Measurements from ENCODE around the gene IRF1. TPM values are rescaled to one million over a fixed set of nuclear protein-coding genes. Genes with fewer than 3 reads are reported as not detected.

IRF1 gene
- total RNA-seq, 4 donors from 2014 or later = 5.5 to 20.6 (median 8.4) TPM

GRCh38 chr5:132501629-132501956, 11.0 kb upstream of the IRF1 start:
- no peak overlapping the region for H3K4me3 ChIP-seq
- no peaks in the 10 kb centered on the region for H3K9me3 ChIP-seq
- DNase-seq (no peak), ATAC-seq (no peak)
- intact Hi-C loops (cut with DNase I; ENCODE audit: low total_unique reads) (loop anchor here (1.0 to 2.0 kb wide), 3 partner anchors 82 to 229 kb away; no protein-coding TSS in a partner anchor), in situ Hi-C loops (cut with MboI; ENCODE audit: low sequenced_read_pairs in 4 of 4) (loop anchor here (5.0 to 25.0 kb wide), 5 partner anchors 114 to 239 kb away; partner anchors contain the start of gene PDLIM4 (in 1 of the 4))
- no peaks in the 10 kb centered on the region for H3K36me3 ChIP-seq
- H3K4me1 ChIP-seq = peaks cover 12 to 21% of the 10 kb centered on the region in 2 donors
- H3K27ac ChIP-seq = peak overlapping the region in 1 of 4 donors; percentile 38
- no peak for TF ChIP-seq POLR2A (IDR thresholded peaks at IDR 0.05)
- TF ChIP-seq, protein P1, sequence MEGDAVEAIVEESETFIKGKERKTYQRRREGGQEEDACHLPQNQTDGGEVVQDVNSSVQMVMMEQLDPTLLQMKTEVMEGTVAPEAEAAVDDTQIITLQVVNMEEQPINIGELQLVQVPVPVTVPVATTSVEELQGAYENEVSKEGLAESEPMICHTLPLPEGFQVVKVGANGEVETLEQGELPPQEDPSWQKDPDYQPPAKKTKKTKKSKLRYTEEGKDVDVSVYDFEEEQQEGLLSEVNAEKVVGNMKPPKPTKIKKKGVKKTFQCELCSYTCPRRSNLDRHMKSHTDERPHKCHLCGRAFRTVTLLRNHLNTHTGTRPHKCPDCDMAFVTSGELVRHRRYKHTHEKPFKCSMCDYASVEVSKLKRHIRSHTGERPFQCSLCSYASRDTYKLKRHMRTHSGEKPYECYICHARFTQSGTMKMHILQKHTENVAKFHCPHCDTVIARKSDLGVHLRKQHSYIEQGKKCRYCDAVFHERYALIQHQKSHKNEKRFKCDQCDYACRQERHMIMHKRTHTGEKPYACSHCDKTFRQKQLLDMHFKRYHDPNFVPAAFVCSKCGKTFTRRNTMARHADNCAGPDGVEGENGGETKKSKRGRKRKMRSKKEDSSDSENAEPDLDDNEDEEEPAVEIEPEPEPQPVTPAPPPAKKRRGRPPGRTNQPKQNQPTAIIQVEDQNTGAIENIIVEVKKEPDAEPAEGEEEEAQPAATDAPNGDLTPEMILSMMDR (IDR thresholded peaks at IDR 0.05 in 4 of 5, conservative IDR thresholded peaks at IDR 0.05 in 1 of 5) = no peak
- H3K27me3 ChIP-seq = no peaks in the 10 kb centered on the region

DNA sequence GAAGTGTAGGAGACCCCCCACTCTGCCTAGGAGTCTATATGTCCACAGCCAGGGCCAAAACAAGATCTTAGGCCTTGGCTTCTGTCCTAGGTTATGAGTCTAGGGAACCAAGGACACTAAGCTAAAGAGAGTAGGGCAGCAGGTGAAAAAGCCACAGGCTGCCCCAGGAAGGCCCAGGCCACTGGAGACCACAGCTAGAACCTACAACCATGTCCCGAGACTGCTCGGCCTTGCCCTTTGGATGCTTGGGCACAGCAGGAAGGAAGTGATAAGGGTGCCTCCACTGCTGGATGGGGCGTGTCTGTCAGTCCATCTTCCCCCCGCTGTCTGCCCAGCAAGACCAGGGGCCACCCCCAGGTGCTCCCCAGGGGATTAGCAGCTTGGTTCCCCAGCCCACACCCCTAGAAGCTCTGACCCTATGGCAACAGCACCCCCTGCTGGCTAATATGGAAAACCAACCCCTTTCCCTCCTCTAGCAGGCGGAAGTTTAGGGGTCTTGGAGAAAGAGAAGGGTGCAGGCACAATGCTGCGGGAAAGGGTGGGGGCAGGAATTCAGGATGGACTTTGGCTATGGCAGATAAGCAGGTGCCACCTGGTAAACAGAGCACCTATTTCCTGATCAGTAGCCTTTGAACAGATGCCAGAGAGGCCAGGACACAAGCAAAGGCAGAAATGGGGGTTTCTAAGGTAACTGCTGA, 10.5 kb upstream of the IRF1 start:
- TF ChIP-seq, protein P1 (IDR thresholded peaks at IDR 0.05 in 4 of 5, conservative IDR thresholded peaks at IDR 0.05 in 1 of 5) = peak; percentile 89 to 96 (median 90)
- TF ChIP-seq POLR2A (IDR thresholded peaks at IDR 0.05) = no peak
- Histone ChIP-seq H3K36me3 (no peaks in the 10 kb centered on the region), H3K9me3 (no peaks in the 10 kb centered on the region), H3K4me1 (peaks cover 17 to 21% of the 10 kb centered on the region in 2 donors), H3K27me3 (no peaks in the 10 kb centered on the region), H3K4me3 (no peak overlapping the region), H3K27ac (peak overlapping the region; percentile 36 to 54 (median 42))
- ATAC-seq (peak; percentile 25 to 44), DNase-seq (peak; percentile 35 to 50)
- intact Hi-C loops (cut with DNase I; ENCODE audit: low total_unique reads) (loop anchor here (1.0 to 2.0 kb wide), 3 partner anchors 82 to 228 kb away; no protein-coding TSS in a partner anchor), in situ Hi-C loops (cut with MboI; ENCODE audit: low sequenced_read_pairs in 4 of 4) (loop anchor here (5.0 to 25.0 kb wide), 5 partner anchors 114 to 239 kb away; partner anchors contain the start of gene PDLIM4 (in 1 of the 4))

DNA sequence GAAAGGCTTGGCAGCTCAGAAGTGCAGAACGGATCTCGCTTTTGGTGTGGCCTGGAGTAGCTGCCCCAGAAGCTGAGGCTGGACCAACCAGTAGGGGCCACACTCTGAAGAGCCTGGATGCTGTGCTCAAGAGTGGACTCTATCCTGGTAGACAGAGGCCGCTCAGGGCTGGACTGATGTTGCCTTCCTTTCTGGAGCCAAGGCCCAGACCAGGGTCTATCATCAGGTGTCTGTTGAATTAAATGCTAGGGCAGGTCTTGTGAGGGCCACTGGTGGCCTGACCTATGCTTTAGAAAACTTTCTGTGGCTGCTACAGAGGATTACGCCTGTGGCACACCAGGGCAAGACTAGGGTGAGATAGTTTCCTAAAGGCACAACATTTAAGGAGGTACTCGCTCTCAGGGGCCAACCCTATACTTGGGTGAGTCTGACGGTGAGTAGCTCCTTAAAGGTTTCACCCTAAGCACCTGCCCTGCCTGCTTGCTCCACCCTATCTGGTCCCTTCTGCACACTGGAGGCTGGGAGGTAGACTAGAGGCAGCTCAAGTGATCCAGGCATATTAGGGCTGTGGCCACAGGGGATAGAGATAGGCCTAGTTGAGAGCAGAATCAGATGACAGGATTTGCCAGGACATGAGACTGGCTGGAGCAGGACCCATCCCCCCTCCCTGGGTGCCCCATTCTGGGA, 9.8 kb upstream of the IRF1 start:
- in situ Hi-C loops (cut with MboI; ENCODE audit: low sequenced_read_pairs in 4 of 4) = loop anchor here (5.0 to 25.0 kb wide), 5 partner anchors 113 to 238 kb away; partner anchors contain the start of gene PDLIM4 (in 1 of the 4)
- TF ChIP-seq, protein P1 (IDR thresholded peaks at IDR 0.05 in 4 of 5, conservative IDR thresholded peaks at IDR 0.05 in 1 of 5) = no peak
- no peak for TF ChIP-seq POLR2A (IDR thresholded peaks at IDR 0.05)
- DNase-seq (no peak), ATAC-seq (no peak)
- Histone ChIP-seq H3K27ac (peak overlapping the region; percentile 36 to 54 (median 42)), H3K36me3 (no peaks in the 10 kb centered on the region), H3K9me3 (no peaks in the 10 kb centered on the region), H3K4me1 (peaks cover 24% of the 10 kb centered on the region in 2 donors), H3K4me3 (no peak overlapping the region), H3K27me3 (no peaks in the 10 kb centered on the region)
- intact Hi-C loops (cut with DNase I; ENCODE audit: low total_unique reads) = loop anchor here (2.0 kb wide), 1 partner anchor 228 kb away; no protein-coding TSS in a partner anchor

DNA sequence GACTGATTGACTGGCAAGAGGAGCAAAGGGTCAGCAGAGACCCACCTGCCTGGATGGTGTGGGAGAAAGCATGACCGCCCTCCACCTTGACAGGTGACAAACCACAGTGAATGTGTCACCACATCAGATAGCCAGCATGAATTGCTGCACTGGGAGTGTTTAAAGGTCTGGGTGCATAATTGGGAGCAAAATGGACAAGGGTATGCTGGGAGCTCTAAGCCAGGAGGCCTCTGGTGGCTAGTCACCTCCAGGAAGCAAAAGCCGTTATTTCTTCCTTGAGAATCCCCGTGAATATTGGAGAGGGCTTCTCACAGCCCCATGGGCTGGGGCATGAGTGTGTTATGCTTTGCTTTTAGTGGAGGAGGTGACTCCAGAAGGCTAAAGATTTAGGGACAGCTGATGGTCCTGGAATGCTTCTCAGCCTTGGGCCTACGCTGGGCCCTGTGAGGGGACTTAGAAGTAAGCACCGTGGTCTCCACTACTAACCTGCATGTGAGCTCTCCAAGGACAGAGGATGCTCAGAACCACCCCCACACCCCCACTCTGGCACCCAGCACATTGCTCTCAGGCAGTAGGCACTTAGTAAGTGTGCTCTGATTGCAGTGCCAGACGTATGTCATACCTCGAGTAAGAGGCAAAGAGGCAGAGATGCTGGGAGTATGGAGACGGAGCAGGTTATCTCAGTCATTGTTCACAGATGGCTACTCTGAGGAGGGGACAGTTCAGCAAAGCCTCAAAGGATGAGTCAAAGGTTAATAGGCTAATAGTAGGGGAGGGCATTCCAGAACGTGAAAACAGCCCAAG, 9.1 kb upstream of the IRF1 start:
- in situ Hi-C loops (cut with MboI; ENCODE audit: low sequenced_read_pairs in 4 of 4) (loop anchor here (5.0 to 25.0 kb wide), 7 partner anchors 75 to 237 kb away; partner anchors contain the start of gene PDLIM4 (in 1 of the 4)), intact Hi-C loops (cut with DNase I; ENCODE audit: low total_unique reads) (loop anchor here (2.0 to 10.0 kb wide), 2 partner anchors 227 to 865 kb away; partner anchors contain the start of gene RAPGEF6)
- DNase-seq (no peak), ATAC-seq (no peak)
- H3K4me3 ChIP-seq = no peak overlapping the region
- peaks cover 29 to 30% of the 10 kb centered on the region in 2 donors for H3K4me1 ChIP-seq
- no peak overlapping the region for H3K27ac ChIP-seq
- no peaks in the 10 kb centered on the region for H3K27me3 ChIP-seq
- TF ChIP-seq, protein P1 (IDR thresholded peaks at IDR 0.05 in 4 of 5, conservative IDR thresholded peaks at IDR 0.05 in 1 of 5) = no peak
- no peak for TF ChIP-seq POLR2A (IDR thresholded peaks at IDR 0.05)
- H3K9me3 ChIP-seq = no peaks in the 10 kb centered on the region
- H3K36me3 ChIP-seq = no peaks in the 10 kb centered on the region

Data from gastrocnemius medialis (tissue), 4 donors.